Endodermal cell (in vitro differentiated cells): ENCODE data around the gene PGS1. TPM values are rescaled to one million over a fixed set of nuclear protein-coding genes. Genes with fewer than 3 reads are reported as not detected.

Experiments used
- DNase-seq: peaks from one replicate; pipeline ENCODE4 v3.0.0-alpha.2; 2017
- H3K27ac ChIP-seq: 2 replicates; pipeline ENCODE4 v1.5.1; 2013; ENCODE audit warnings: mild to moderate bottlenecking, low read depth, low read length, moderate library complexity
- H3K27me3 ChIP-seq: 2 replicates; pipeline ENCODE4 v1.6.1; 2013; ENCODE audit warnings: mild to moderate bottlenecking, low read length, moderate library complexity; ENCODE audit not compliant: insufficient read depth, control insufficient read depth, poor library complexity, severe bottlenecking
- H3K36me3 ChIP-seq: 2 replicates; pipeline ENCODE4 v1.7.0; 2013; ENCODE audit warnings: mild to moderate bottlenecking, low read length, moderate library complexity; ENCODE audit not compliant: control insufficient read depth, insufficient read depth
- H3K4me1 ChIP-seq: one replicate; pipeline ENCODE4 v1.7.0; 2013; ENCODE audit warnings: low read length; ENCODE audit not compliant: control insufficient read depth, insufficient read depth
- H3K4me3 ChIP-seq: 2 replicates; pipeline ENCODE4 v1.5.1; 2013; ENCODE audit warnings: mild to moderate bottlenecking, low read length, moderate library complexity
- H3K9ac ChIP-seq: 2 replicates; pipeline ENCODE4 v1.6.1; 2013; ENCODE audit warnings: mild to moderate bottlenecking, low read length, moderate library complexity; ENCODE audit not compliant: poor library complexity, severe bottlenecking; ENCODE audit errors: extremely low read depth
- H3K9me3 ChIP-seq: 2 replicates; pipeline ENCODE4 v1.6.1; 2013; ENCODE audit warnings: mild to moderate bottlenecking, low read length, moderate library complexity; ENCODE audit not compliant: control insufficient read depth
- H3K27ac Mint-ChIP-seq: 2 replicates; pipeline ENCODE4 v1.8.0; 2020; ENCODE audit warnings: mixed read lengths
- H3K27me3 Mint-ChIP-seq: 2 replicates; pipeline ENCODE4 v1.8.0; 2021; ENCODE audit warnings: mild to moderate bottlenecking, mixed read lengths; ENCODE audit not compliant: insufficient read depth
- H3K36me3 Mint-ChIP-seq: 2 replicates; pipeline ENCODE4 v1.8.0; 2020; ENCODE audit warnings: low read depth, mixed read lengths
- H3K4me1 Mint-ChIP-seq: 2 replicates; pipeline ENCODE4 v1.8.0; 2020; ENCODE audit warnings: mixed read lengths
- H3K4me3 Mint-ChIP-seq: 2 replicates; pipeline ENCODE4 v1.8.0; 2020; ENCODE audit warnings: mild to moderate bottlenecking, moderate library complexity, mixed read lengths
- H3K9me3 Mint-ChIP-seq: 2 replicates; pipeline ENCODE4 v1.8.0; 2020; ENCODE audit warnings: mild to moderate bottlenecking, mixed read lengths
- CTCF ChIP-seq: fragments of 200-600 bp; sonication (generic); conservative IDR thresholded peaks from 2 replicates; pipeline ENCODE4 v1.5.0; 2021; ENCODE audit warnings: antibody characterized with exemption, mild to moderate bottlenecking
- WGBS, 2 experiments: methylation state at CpG; one replicate each; pipeline versions ENCODE4 v1.1.5 to v1.1.7; 2013; ENCODE audit warnings: missing lambda C conversion rate in 2 of 2, mixed read lengths in 1 of 2; ENCODE audit not compliant: insufficient coverage in 1 of 2, insufficient read length in 1 of 2; 5-methylcytosine and 5-hydroxymethylcytosine counted together
- total RNA-seq, 2 donors: library from RNA; stranded (reverse); fragmentation: NEBNext Ultra II Directional in 1 of 2; extraction: Animal tissue kit (Norgen Biotek cat#: 25700) in 1 of 2; gene quantifications; 2 replicates in 1 of 2; 3 replicates in 1 of 2; pipeline ENCODE4 v1.2.1, GENCODE V29; 2021

Gene PGS1
- total RNA-seq, 2 donors from 2014 or later, result 57.1 to 58.2 TPM

GRCh38 chr17:78401891-78402290 is 23.4 kb downstream of the PGS1 start:
- Mint-ChIP-seq H3K27me3 (no peaks in the 10 kb centered on the region), H3K27ac (no peak overlapping the region), H3K4me3 (no peak overlapping the region), H3K4me1 (no peaks in the 10 kb centered on the region), H3K9me3 (no peaks in the 10 kb centered on the region), H3K36me3 (peaks cover 81% of the 10 kb centered on the region)
- Histone ChIP-seq H3K9me3 (no peaks in the 10 kb centered on the region), H3K36me3 (peaks cover 86% of the 10 kb centered on the region), H3K27ac (no peak overlapping the region), H3K4me3 (no peak overlapping the region), H3K27me3 (no peaks in the 10 kb centered on the region), H3K9ac (no peak overlapping the region), H3K4me1 (no peaks in the 10 kb centered on the region)
- TF ChIP-seq CTCF, result no peak
- DNase-seq, result no peak
- WGBS, 2 experiments, result 61 to 97% methylated on average over 5 to 8 of the region's 8 CpGs

DNA sequence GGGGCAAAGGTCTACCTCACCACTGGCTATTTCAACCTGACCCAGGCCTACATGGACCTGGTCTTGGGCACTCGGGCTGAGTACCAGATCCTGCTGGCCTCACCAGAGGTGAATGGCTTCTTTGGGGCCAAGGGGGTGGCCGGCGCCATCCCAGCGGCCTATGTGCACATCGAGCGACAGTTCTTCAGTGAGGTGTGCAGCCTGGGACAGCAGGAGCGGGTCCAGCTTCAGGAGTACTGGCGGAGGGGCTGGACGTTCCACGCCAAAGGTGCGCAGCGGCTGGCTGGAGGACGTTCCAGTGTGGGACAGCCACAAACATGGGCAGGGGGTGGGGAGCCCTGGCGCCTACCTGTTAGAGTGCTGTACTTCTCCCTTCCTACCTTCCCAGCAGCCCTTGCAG is 25.4 kb downstream of the PGS1 start:
- WGBS, 2 experiments, result 97 to 98% methylated on average over 9 to 14 of the region's 14 CpGs
- peaks cover 83% of the 10 kb centered on the region for H3K36me3 ChIP-seq

DNA sequence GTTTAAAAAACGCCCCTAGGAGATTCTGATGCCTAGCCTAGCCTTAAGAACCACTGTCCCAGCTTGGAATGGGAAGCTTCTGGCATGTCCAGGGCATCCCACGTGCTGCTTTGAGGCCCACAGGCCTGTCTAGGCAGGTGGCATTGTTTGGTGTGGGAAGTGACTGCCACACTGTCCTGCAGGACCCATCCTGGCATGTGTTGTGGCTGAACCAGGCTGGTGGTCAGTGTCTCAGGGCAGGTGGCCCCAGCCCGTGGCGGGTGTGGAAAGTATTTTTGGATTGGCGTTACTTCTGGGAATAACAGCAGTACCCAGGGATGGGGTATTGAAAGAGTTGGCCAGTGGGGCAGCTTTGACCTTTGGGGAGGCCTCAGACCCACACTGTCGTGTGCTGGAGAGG is 27.9 kb downstream of the PGS1 start:
- Histone ChIP-seq H3K9ac (no peak overlapping the region), H3K4me1 (peaks cover 6% of the 10 kb centered on the region), H3K36me3 (peaks cover 73% of the 10 kb centered on the region), H3K4me3 (no peak overlapping the region), H3K27ac (no peak overlapping the region), H3K9me3 (no peaks in the 10 kb centered on the region), H3K27me3 (no peaks in the 10 kb centered on the region)
- Mint-ChIP-seq H3K4me1 (peaks cover 19% of the 10 kb centered on the region), H3K27ac (no peak overlapping the region), H3K27me3 (no peaks in the 10 kb centered on the region), H3K9me3 (no peaks in the 10 kb centered on the region), H3K36me3 (peaks cover 46% of the 10 kb centered on the region), H3K4me3 (no peak overlapping the region)
- no peak for DNase-seq
- WGBS, 2 experiments, result 90% methylated on average over 3 to 6 of the region's 6 CpGs
- TF ChIP-seq CTCF, result no peak

More for the DNA sequence above, 25.4 kb downstream of the PGS1 start:
- no peaks in the 10 kb centered on the region for H3K27me3 Mint-ChIP-seq
- H3K4me3 Mint-ChIP-seq, result no peak overlapping the region
- DNase-seq, result no peak
- Histone ChIP-seq H3K27me3 (no peaks in the 10 kb centered on the region), H3K4me3 (no peak overlapping the region), H3K9me3 (no peaks in the 10 kb centered on the region), H3K27ac (no peak overlapping the region), H3K9ac (no peak overlapping the region), H3K4me1 (peaks cover 6% of the 10 kb centered on the region)
- peaks cover 70% of the 10 kb centered on the region for H3K36me3 Mint-ChIP-seq
- H3K4me1 Mint-ChIP-seq, result peaks cover 13% of the 10 kb centered on the region
- no peak overlapping the region for H3K27ac Mint-ChIP-seq
- TF ChIP-seq CTCF, result no peak
- no peaks in the 10 kb centered on the region for H3K9me3 Mint-ChIP-seq
